LoVo (cell line): ENCODE results near the gene HTN3.
"Not testable (repeated sequence)": the region's sequence is repeated elsewhere in the genome, so short reads cannot be mapped to it uniquely, and the experiment has no call there.

Experiments used
- DNase-seq: peaks from one replicate; pipeline ENCODE4 v3.0.0-alpha.2; 2016; ENCODE audit warnings: low spot score

Gene HTN3

GRCh38 chr4:70028159-70028558, at the start of gene HTN3:
Gene HTN3 (plus strand): TSS chr4:70028459. CDS start chr4:70030741, 2,282 bp downstream.
- DNase-seq = not testable (repeated sequence)

- DNase-seq = peak; percentile 22
Observed at GRCh38 chr4:69984030-69984443, 44.2 kb upstream of the HTN3 start.

- no peak for DNase-seq
Observed at GRCh38 chr4:69986663-69987062, 41.6 kb upstream of the HTN3 start.

GRCh38 chr4:69991016-69991415, 37.2 kb upstream of the HTN3 start:
- no peak for DNase-seq

- DNase-seq = no peak
Observed at GRCh38 chr4:69994782-69995181, 33.5 kb upstream of the HTN3 start.

- no peak for DNase-seq
Observed at GRCh38 chr4:69995526-69996016, 32.7 kb upstream of the HTN3 start, which contains the start of gene STATH. Gene STATH (plus strand): TSS chr4:69995966. CDS start chr4:69998438, 2,472 bp downstream.

- no peak for DNase-seq
Observed at GRCh38 chr4:69999420-69999819, 28.8 kb upstream of the HTN3 start.

GRCh38 chr4:70000711-70001110, 27.5 kb upstream of the HTN3 start:
- DNase-seq = no peak

- DNase-seq = no peak
Observed at GRCh38 chr4:70002507-70002906, 25.8 kb upstream of the HTN3 start.

- DNase-seq = no peak
Observed at GRCh38 chr4:70008771-70009170, 19.5 kb upstream of the HTN3 start.

- DNase-seq = not testable (repeated sequence)
Observed at GRCh38 chr4:70019006-70019405, 9.3 kb upstream of the HTN3 start.

- DNase-seq = no peak
Observed at GRCh38 chr4:70023218-70023617, 5.0 kb upstream of the HTN3 start.

GRCh38 chr4:70027011-70027410, 1.2 kb upstream of the HTN3 start:
- no peak for DNase-seq

GRCh38 chr4:70037559-70037958, 9.3 kb downstream of the HTN3 start:
- not testable (repeated sequence) for DNase-seq

GRCh38 chr4:70039928-70040327, 11.7 kb downstream of the HTN3 start:
- DNase-seq = not testable (repeated sequence)

GRCh38 chr4:70041652-70042286, 13.5 kb downstream of the HTN3 start:
- no peak for DNase-seq

GRCh38 chr4:70050138-70050537, 21.9 kb downstream of the HTN3 start, which contains the start of gene HTN1:
Gene HTN1 (plus strand): TSS chr4:70050438. CDS start chr4:70053077, 2,639 bp downstream.
- DNase-seq = not testable (repeated sequence)

GRCh38 chr4:70056534-70056933, 28.3 kb downstream of the HTN3 start:
- DNase-seq = not testable (repeated sequence)

GRCh38 chr4:70057651-70058050, 29.4 kb downstream of the HTN3 start:
- no peak for DNase-seq

GRCh38 chr4:70059149-70059548, 30.9 kb downstream of the HTN3 start:
- no peak for DNase-seq

GRCh38 chr4:70062000-70062399, 33.7 kb downstream of the HTN3 start:
- DNase-seq = no peak

GRCh38 chr4:70080205-70080604, 51.9 kb downstream of the HTN3 start:
- no peak for DNase-seq
